GM12878 (cell line): ENCODE data around the gene MAPKAPK3. TPM values are rescaled to one million over a fixed set of nuclear protein-coding genes. Genes with fewer than 3 reads are reported as not detected.
A peak's percentile ranks its signal among the peaks of the same experiment; 100 is the strongest.

Experiments used
- ATAC-seq: fragments of 200-7000 bp; cut with Tn5 transposase; 3 replicates; pipeline ENCODE4 v1.9.1; 2020; ENCODE audit warnings: mild to moderate bottlenecking, moderate library complexity
- BruUV-seq: library from RNA; stranded (reverse); fragments of 400-500 nt; replicated peaks from 2 replicates; lab custom pipeline; 2021; lab: Mats Ljungman, UMichigan
- CTCF ChIA-PET: fragments of 300-600 bp; sonication (Branson Sonifier 250); formaldehyde crosslinking; extraction: SDS; loops from one replicate; lab custom pipeline; 2021; ENCODE audit warnings: inconsistent platforms; lab: Yijun Ruan, JAX
- POLR2A ChIA-PET: fragments of 350-600 bp; formaldehyde crosslinking; extraction: SDS; loops from one replicate; lab custom pipeline; 2021; ENCODE audit warnings: inconsistent platforms; lab: Charles Lee
- RAD21 ChIA-PET: fragments of 300-600 bp; sonication (Branson Sonifier 250); formaldehyde crosslinking; loops from one replicate; lab custom pipeline; 2023; ENCODE audit warnings: antibody characterized with exemption; ENCODE audit not compliant: unreplicated experiment; lab: Charles Lee
- SMC1A ChIA-PET: fragments of 300-600 bp; sonication (Branson Sonifier 250); formaldehyde crosslinking; loops from one replicate; lab custom pipeline; 2023; ENCODE audit not compliant: unreplicated experiment, uncharacterized antibody; lab: Charles Lee
- DNase-seq: peaks from one replicate; pipeline ENCODE4 v3.0.0-alpha.2; 2011; ENCODE audit warnings: low read depth, low spot score
- FAIRE-seq: peaks from 3 replicates; lab custom pipeline; 2011; peaks lifted over from hg19 to GRCh38; lab: Jason Lieb, UNC
- H2AFZ ChIP-seq: 2 replicates; pipeline ENCODE4 v1.6.0; 2011; ENCODE audit warnings: low read depth, low read length, control low read depth; ENCODE audit not compliant: control insufficient read depth
- H3K27ac ChIP-seq: 2 replicates; pipeline ENCODE4 v1.5.1; 2011; ENCODE audit warnings: control low read depth; ENCODE audit not compliant: control insufficient read depth, insufficient read depth
- H3K27me3 ChIP-seq, 2 experiments: replicated peaks in 1 of 2; 2 replicates each; pipeline versions ENCODE4 v1.6.0 to v1.6.1; 2011; ENCODE audit warnings: low read length in 1 of 2; ENCODE audit not compliant: control insufficient read depth in 2 of 2, insufficient read depth in 2 of 2
- H3K36me3 ChIP-seq, 2 experiments: 2 replicates each; pipeline ENCODE4 v1.5.1; 2011; ENCODE audit warnings: low read length in 1 of 2; ENCODE audit not compliant: control insufficient read depth in 2 of 2, insufficient read depth in 2 of 2
- H3K4me1 ChIP-seq: 2 replicates; pipeline ENCODE4 v1.6.1; 2011; ENCODE audit warnings: mild to moderate bottlenecking, low read length, moderate library complexity, mixed read lengths; ENCODE audit not compliant: control insufficient read depth, insufficient read depth
- H3K4me2 ChIP-seq: 2 replicates; pipeline ENCODE4 v1.6.0; 2011; ENCODE audit warnings: control low read depth; ENCODE audit not compliant: control insufficient read depth, insufficient read depth
- H3K4me3 ChIP-seq: fragments of 200-600 bp; sonication (generic); 2 replicates; pipeline ENCODE4 v1.5.1; 2016
- H3K79me2 ChIP-seq: 2 replicates; pipeline ENCODE4 v1.6.0; 2011; ENCODE audit warnings: low read length; ENCODE audit not compliant: control insufficient read depth, insufficient read depth
- H3K9ac ChIP-seq: 2 replicates; pipeline ENCODE4 v1.8.0; 2011; ENCODE audit warnings: low read length, control low read depth, mixed read lengths; ENCODE audit not compliant: control insufficient read depth, insufficient read depth
- H3K9me3 ChIP-seq: replicated peaks from 3 replicates; pipeline ENCODE4 v1.5.1; 2011; ENCODE audit warnings: mild to moderate bottlenecking, low read length; ENCODE audit not compliant: control insufficient read depth, insufficient read depth
- H4K20me1 ChIP-seq: 2 replicates; pipeline ENCODE4 v1.6.0; 2011; ENCODE audit not compliant: control insufficient read depth, insufficient read depth
- BCL3 ChIP-seq: IDR thresholded peaks from 2 replicates; pipeline ENCODE4 v1.6.1; 2011; ENCODE audit warnings: borderline replicate concordance, low read depth, mild to moderate bottlenecking, moderate library complexity, low read length; ENCODE audit not compliant: insufficient read depth, poor library complexity, severe bottlenecking
- BRCA1 ChIP-seq: IDR thresholded peaks from 2 replicates; pipeline ENCODE4 v1.6.1; 2011; ENCODE audit warnings: low read depth, low read length, improper control_type of control experiment
- CHD1 ChIP-seq: IDR thresholded peaks from 2 replicates; pipeline ENCODE4 v1.6.1; 2012; ENCODE audit warnings: low read depth, low read length, improper control_type of control experiment
- CHD2 ChIP-seq: IDR thresholded peaks from 2 replicates; pipeline ENCODE4 v1.6.1; 2011; ENCODE audit warnings: low read depth, low read length, improper control_type of control experiment, borderline replicate concordance
- DPF2 ChIP-seq: fragments of 450-650 bp; IDR thresholded peaks from 2 replicates; pipeline ENCODE4 v1.6.1; 2017; ENCODE audit warnings: mild to moderate bottlenecking
- ETV6 ChIP-seq, 2 experiments: fragments of 450-650 bp in 1 of 2; IDR thresholded peaks in 1 of 2; conservative IDR thresholded peaks in 1 of 2; 2 replicates each; pipeline ENCODE4 v1.6.1; 2014; ENCODE audit warnings: antibody characterized with exemption in 1 of 2, borderline replicate concordance in 1 of 2, low read depth in 1 of 2, mild to moderate bottlenecking in 1 of 2, moderate library complexity in 1 of 2
- FOS ChIP-seq: IDR thresholded peaks from 3 replicates; pipeline ENCODE4 v1.6.1; 2011; ENCODE audit warnings: borderline replicate concordance; ENCODE audit not compliant: insufficient read length; ENCODE audit errors: extremely low read depth
- FOXM1 ChIP-seq: IDR thresholded peaks from 2 replicates; pipeline ENCODE4 v1.6.1; 2012; ENCODE audit warnings: low read depth, mild to moderate bottlenecking, inconsistent platforms, low read length, moderate library complexity
- GABPA ChIP-seq: IDR thresholded peaks from 2 replicates; pipeline ENCODE4 v1.6.1; 2014; ENCODE audit warnings: antibody characterized with exemption, low read depth, mild to moderate bottlenecking, inconsistent platforms
- GATAD2B ChIP-seq: fragments of 450-650 bp; conservative IDR thresholded peaks from 2 replicates; pipeline ENCODE4 v1.6.1; 2017; ENCODE audit warnings: low read depth, mild to moderate bottlenecking, moderate library complexity
- HDGF ChIP-seq: fragments of 450-650 bp; IDR thresholded peaks from 2 replicates; pipeline ENCODE4 v1.6.1; 2016; ENCODE audit warnings: antibody characterized with exemption
- IKZF2 ChIP-seq, 2 experiments: fragments of 450-650 bp; IDR thresholded peaks; 2 replicates each; pipeline ENCODE4 v1.6.1; 2017; ENCODE audit warnings: mild to moderate bottlenecking in 2 of 2, moderate library complexity in 2 of 2
- MEF2B ChIP-seq: fragments of 450-650 bp; IDR thresholded peaks from 2 replicates; pipeline ENCODE4 v1.6.1; 2018; ENCODE audit warnings: mild to moderate bottlenecking, moderate library complexity; ENCODE audit not compliant: partially characterized antibody, poor library complexity, severe bottlenecking
- MYC ChIP-seq: IDR thresholded peaks from 2 replicates; pipeline ENCODE4 v1.6.1; 2011; ENCODE audit warnings: mild to moderate bottlenecking, low read length, moderate library complexity, inconsistent platforms; ENCODE audit not compliant: insufficient read depth, insufficient replicate concordance, insufficient read length, severe bottlenecking
- PAX5 ChIP-seq: IDR thresholded peaks from 2 replicates; pipeline ENCODE4 v1.6.1; 2011; ENCODE audit warnings: low read depth, low read length, borderline replicate concordance
- RUNX3 ChIP-seq: IDR thresholded peaks from 2 replicates; pipeline ENCODE4 v1.6.1; 2012; ENCODE audit warnings: low read length, inconsistent platforms
- STAT3 ChIP-seq: IDR thresholded peaks from 2 replicates; pipeline ENCODE4 v1.6.1; 2011; ENCODE audit warnings: low read depth, low read length, improper control_type of control experiment
- TCF3 ChIP-seq: IDR thresholded peaks from 2 replicates; pipeline ENCODE4 v1.6.1; 2012; ENCODE audit warnings: low read depth, mild to moderate bottlenecking, low read length, borderline replicate concordance; ENCODE audit not compliant: insufficient read depth
- USF1 ChIP-seq: IDR thresholded peaks from 2 replicates; pipeline ENCODE4 v1.6.1; 2011; ENCODE audit warnings: borderline replicate concordance, low read depth, mild to moderate bottlenecking, moderate library complexity, mixed read lengths, low read length; ENCODE audit not compliant: insufficient read depth; ENCODE audit errors: extremely low read length
- ZZZ3 ChIP-seq: IDR thresholded peaks from 2 replicates; pipeline ENCODE4 v1.6.1; 2011; ENCODE audit warnings: low read depth; ENCODE audit not compliant: control insufficient read depth, insufficient read length
- WGBS: methylation state at CpG from one replicate; pipeline ENCODE4 v1.1.6; 2016; ENCODE audit warnings: low lambda C conversion rate; ENCODE audit not compliant: insufficient replicate concordance, insufficient coverage; ENCODE audit errors: missing lambda C conversion rate; 5-methylcytosine and 5-hydroxymethylcytosine counted together
- in situ Hi-C: fragments of 300-500 bp; cut with MboI; formaldehyde crosslinking; loops from 9 replicates; pipeline ENCODE4 v1.14.3; 2018; ENCODE audit warnings: mixed read lengths
- intact Hi-C: fragments of 100-400 bp; cut with micrococcal nuclease; formaldehyde crosslinking; loops from one replicate; pipeline ENCODE4 v1.14.2; 2022; ENCODE audit not compliant: unreplicated experiment
- polyA plus RNA-seq, 11 experiments: library from polyadenylated mRNA; depleted of rRNA in 4 of 11; unstranded in 6 of 11; stranded (reverse) in 5 of 11; fragments of >200 nt; fragmentation: Nextera tagmentation in 4 of 11; fragmentation: Illumina TruSeq in 1 of 11; extraction: Ambion mirVana in 4 of 11; extraction: Trizol in 1 of 11; gene quantifications; 1 replicate in 1 of 11; 2 replicates in 10 of 11; pipeline versions ENCODE4 v1.2.1 to v1.2.3, GENCODE V29; 2011 to 2016; ENCODE audit warnings: inconsistent platforms in 2 of 11, missing spikeins in 2 of 11, low read depth in 1 of 11
- total RNA-seq, 4 experiments: library from RNA; depleted of rRNA in 3 of 4; stranded (reverse); fragments of >200 nt in 3 of 4; fragmentation: Illumina TruSeq in 1 of 4; extraction: Trizol in 1 of 4; gene quantifications; 2 replicates each; pipeline versions ENCODE4 v1.2.1 to v1.2.3, GENCODE V29; 2013 to 2021

MAPKAPK3 gene
- total and polyA plus RNA-seq, 10 of the 15 experiments (the other 5 are each of a cell fraction or from before 2014, with no cell fraction given): 7.9 to 66.0 (median 39.0) TPM

DNA sequence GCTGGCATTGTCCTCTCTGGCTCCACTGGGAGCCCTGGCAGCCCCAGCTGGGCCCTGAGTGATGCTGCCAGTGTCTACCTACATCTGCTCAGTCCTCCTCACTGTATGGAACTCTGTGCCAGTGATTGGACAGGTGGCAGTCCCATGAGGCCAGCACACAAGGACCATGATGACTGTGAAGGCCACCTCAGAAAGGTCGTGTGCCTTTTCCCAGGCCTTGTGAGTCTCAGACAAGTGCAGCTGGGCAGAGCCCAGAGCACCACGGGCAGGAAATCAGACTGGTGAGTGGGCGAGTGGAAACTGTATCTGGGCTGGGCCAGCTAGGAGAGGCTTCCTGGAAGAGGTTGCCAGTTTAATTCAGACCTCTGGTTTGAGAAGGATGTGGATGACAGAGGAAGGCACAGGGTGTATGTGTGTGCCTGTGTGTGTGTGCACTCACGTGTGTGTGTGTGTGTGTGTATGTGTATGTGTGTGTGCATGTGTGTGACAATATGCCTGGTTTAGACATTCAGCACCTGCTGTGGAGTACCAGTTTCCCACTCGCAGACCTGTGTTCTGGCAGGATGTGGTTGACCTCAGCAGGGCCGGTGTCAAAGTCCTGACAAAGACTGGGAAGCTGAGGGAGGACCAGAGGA is 7.0 kb downstream of the MAPKAPK3 start:
- peak overlapping the region; percentile 51 for H3K4me2 ChIP-seq
- H3K9ac ChIP-seq: no peak overlapping the region
- H3K27me3 ChIP-seq: no peaks in the 10 kb centered on the region
- ATAC-seq (peak; percentile 66), FAIRE-seq (peak; percentile 91), DNase-seq (no peak)
- H2AFZ ChIP-seq: no peak overlapping the region
- 2% methylated on average over 6 of the region's 6 CpGs for WGBS
- no TSS peak for BruUV-seq
- in situ Hi-C loops: loop anchor here (25.0 kb wide), 1 partner anchor 1063 kb away; no protein-coding TSS in a partner anchor
- ChIA-PET CTCF (interaction anchor here (0.6 to 12.7 kb wide), 5 partner anchors 8 to 81 kb away, joined by 3 to 250 read pairs (median 3); partner anchors contain the start of genes CISH and MAPKAPK3), SMC1A (interaction anchor here (1.0 to 3.5 kb wide), 4 partner anchors 8 to 29 kb away, joined by 3 to 12 read pairs (median 4); no protein-coding TSS in a partner anchor), RAD21 (interaction anchor here (0.9 to 2.0 kb wide), 2 partner anchors 12 to 55 kb away, joined by 3 to 4 read pairs; partner anchors contain the start of genes CISH and HEMK1), POLR2A (interaction anchor here (0.9 to 1.3 kb wide), 2 partner anchors 11 to 33 kb away, joined by 3 read pairs; no protein-coding TSS in a partner anchor)
- H3K36me3 ChIP-seq: peaks cover 0 to 1% of the 10 kb centered on the region in 2 experiments; a peak in 1 of 4 replicates
- H3K4me1 ChIP-seq: peaks cover 31% of the 10 kb centered on the region
- no peaks in the 10 kb centered on the region for H4K20me1 ChIP-seq
- intact Hi-C loops: no loop called here
- no peaks in the 10 kb centered on the region for H3K79me2 ChIP-seq
- peak overlapping the region; percentile 9; the same call in 1 of the 2 replicates for H3K27ac ChIP-seq
- no peaks in the 10 kb centered on the region for H3K9me3 ChIP-seq
- H3K4me3 ChIP-seq: no peak overlapping the region
- no peak for TF ChIP-seq USF1
- 0 out of 2 replicates have a peak, but pooled peaks have one; percentile 19 for TF ChIP-seq GATAD2B
- TF ChIP-seq HDGF: peak; percentile 95
- no peak for TF ChIP-seq CHD1
- no peak for TF ChIP-seq FOS
- peak; percentile 87 for TF ChIP-seq RUNX3
- no peak for TF ChIP-seq BRCA1
- no peak for TF ChIP-seq MYC
- TF ChIP-seq BCL3: no peak
- no peak for TF ChIP-seq ZZZ3
- TF ChIP-seq IKZF2 (IDR thresholded peaks at IDR 0.05): peak; percentile 89 to 91
- 0 out of 4 replicates have a peak, but pooled peaks of 1 of the 2 experiments have one; percentile 17 for TF ChIP-seq ETV6 (conservative IDR thresholded peaks at IDR 0.05 in 1 of 2, IDR thresholded peaks at IDR 0.05 in 1 of 2; ENCODE audit: borderline replicate concordance in 1 of 2, low read depth in 1 of 2)
- peak; percentile 60 for TF ChIP-seq DPF2
- 0 out of 2 replicates have a peak, but pooled peaks have one; percentile 58 for TF ChIP-seq TCF3
- no peak for TF ChIP-seq FOXM1
- peak; percentile 21; the same call in 1 of the 2 replicates for TF ChIP-seq PAX5
- TF ChIP-seq MEF2B: peak; percentile 21
- TF ChIP-seq STAT3: no peak
- TF ChIP-seq GABPA: peak; percentile 47; the same call in 1 of the 2 replicates
- no peak for TF ChIP-seq CHD2
